ENCODE results near the gene CDRT15.
"Not testable (repeated sequence)": the region's sequence is repeated elsewhere in the genome, so short reads cannot be mapped to it uniquely, and the experiment has no call there.

CDRT15 gene

GRCh38 chr17:14206891-14207290, 29.8 kb downstream of the CDRT15 start:
- no peak for DNase-seq (ENCODE audit: low read depth)

GRCh38 chr17:14205992-14206461, 30.6 kb downstream of the CDRT15 start:
- no peak for DNase-seq (ENCODE audit: low read depth)

DNA sequence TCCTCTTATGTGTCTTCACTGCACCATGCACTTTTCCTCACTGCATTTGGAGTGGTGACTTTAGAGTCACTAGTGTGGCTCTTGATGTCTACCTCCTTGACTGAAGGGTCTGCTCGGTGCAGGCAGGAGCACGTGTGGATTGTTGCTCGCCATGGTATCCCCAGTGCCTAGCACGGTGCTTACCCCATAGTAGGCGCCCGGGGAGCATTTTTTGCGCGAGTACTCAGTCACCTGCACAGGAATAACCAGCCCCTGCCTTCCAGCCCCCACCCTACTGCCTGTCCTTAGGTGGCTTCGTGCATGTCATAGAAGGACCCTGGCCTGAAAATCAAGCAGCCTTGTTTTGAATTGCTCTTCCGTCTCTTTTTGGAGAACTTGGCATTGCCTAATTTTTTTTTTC, 31.3 kb downstream of the CDRT15 start:
- no peak for DNase-seq (ENCODE audit: low read depth)

DNA sequence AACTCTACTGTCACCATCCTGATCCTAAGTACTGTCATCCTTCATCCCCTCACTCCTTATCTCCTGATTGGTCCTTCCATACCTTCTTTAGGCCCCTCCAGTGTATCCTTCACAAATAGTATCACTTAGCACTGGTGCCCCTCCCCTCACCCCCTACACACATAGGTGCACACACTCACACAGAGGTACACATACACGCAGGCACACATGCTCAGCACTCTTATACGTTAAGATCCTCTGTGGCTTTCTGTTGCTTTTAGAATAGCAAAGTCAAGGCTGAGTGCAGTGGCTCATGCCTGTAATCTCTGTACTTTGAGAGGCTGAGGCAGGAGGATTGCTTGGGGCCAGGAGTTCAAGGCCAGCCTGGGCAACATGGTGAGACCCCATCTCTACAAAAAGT, 32.1 kb downstream of the CDRT15 start:
- DNase-seq (ENCODE audit: low read depth), result no peak

GRCh38 chr17:14204084-14204483, 32.6 kb downstream of the CDRT15 start:
- DNase-seq (ENCODE audit: low read depth), result no peak

GRCh38 chr17:14203388-14203787, 33.3 kb downstream of the CDRT15 start:
- DNase-seq (ENCODE audit: low read depth), result no peak

GRCh38 chr17:14202388-14203166, 34.1 kb downstream of the CDRT15 start:
- no peak for DNase-seq (ENCODE audit: low read depth)

- DNase-seq (ENCODE audit: low read depth), result no peak
Observed at GRCh38 chr17:14201988-14202380, 34.7 kb downstream of the CDRT15 start.

DNA sequence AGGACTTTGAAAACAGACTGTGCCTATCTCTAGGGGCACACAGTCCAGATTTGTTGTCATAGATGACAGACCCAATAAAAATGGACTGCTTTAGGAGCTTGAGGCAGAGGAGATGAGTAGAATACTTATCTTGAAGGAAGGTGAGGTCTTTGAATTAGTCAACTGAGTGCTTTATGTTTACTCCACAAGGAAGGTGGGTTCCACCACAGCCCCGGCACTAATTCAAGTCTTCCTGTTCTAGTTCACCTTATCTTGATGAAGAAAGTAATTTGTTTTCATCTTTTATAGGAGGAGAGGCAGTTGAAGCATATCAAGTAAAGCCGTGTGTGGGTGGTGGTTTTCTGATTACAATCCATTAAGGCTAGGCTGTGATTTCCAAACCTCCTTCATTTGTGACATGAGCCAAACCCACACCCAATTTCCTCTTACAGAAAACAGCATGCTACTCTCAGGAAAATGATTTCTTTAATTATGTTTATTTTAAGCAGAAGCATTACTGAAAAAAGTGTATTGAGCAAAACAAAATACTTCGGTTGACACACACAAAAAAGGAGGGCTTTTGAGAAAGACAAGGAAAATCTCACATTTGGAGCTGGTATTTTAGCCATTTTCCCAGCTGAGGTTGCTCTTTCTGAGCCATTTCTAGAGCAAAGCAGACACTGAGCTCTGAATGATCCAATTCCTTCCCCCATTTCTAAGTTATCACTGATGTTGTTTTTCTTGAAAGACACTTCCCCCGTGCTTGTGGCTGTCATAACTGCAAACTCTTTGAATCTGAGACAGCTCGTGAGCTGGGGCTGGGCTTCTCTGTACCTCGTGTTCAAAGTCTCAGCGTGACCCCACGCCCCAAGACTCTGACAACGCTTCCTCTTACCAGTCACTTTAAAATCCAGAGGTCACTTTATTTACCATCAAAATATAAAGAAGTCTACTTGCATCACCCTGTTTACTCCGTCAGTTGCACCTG, 35.4 kb downstream of the CDRT15 start:
- no peak for DNase-seq (ENCODE audit: low read depth)

- DNase-seq (ENCODE audit: low read depth), result no peak
Observed at GRCh38 chr17:14200354-14200753, 36.3 kb downstream of the CDRT15 start.

- no peak for DNase-seq (ENCODE audit: low read depth)
Observed at GRCh38 chr17:14199601-14200000, 37.1 kb downstream of the CDRT15 start.

DNA sequence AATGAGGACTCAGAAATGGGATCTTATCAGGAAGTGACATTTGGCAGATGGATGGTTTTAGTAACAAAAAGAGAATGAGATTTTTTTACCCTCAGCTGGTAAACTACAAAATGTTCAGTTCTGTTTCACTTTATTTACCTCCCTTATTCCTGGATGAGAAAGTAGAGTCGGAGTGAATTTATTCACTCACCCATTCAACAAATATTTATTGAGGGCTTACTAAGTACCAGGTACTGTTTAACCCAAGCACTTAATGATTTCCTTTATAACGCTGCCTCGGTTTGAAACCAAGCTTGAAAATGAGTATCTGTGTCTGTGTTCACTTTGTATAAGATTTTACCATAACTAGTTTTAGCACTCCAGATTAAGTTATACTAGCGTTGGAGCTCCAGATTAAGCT, 38.1 kb downstream of the CDRT15 start:
- no peak for DNase-seq (ENCODE audit: low read depth)

DNA sequence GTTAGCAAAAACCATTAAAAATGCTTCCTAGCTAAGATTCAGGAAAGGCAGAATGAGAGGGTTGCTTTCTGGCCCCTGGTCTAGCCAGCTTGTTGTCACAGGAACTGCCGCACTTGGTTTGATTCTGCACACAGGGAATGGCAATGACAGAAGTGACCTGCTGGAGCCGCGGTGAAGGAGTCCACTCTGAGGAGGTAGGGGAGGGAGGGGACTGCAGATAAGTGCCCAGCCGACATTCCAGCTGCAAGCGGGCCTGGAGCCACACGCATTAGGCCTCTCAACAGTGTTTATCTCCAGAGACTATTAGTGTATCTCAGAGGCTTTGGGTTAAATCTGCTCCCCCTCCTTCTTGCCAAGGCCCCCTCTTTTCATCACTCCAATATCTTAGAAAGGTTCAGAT, 38.6 kb downstream of the CDRT15 start:
- no peak for DNase-seq (ENCODE audit: low read depth)

- no peak for DNase-seq (ENCODE audit: low read depth)
Observed at GRCh38 chr17:14197586-14197985, 39.1 kb downstream of the CDRT15 start.

DNA sequence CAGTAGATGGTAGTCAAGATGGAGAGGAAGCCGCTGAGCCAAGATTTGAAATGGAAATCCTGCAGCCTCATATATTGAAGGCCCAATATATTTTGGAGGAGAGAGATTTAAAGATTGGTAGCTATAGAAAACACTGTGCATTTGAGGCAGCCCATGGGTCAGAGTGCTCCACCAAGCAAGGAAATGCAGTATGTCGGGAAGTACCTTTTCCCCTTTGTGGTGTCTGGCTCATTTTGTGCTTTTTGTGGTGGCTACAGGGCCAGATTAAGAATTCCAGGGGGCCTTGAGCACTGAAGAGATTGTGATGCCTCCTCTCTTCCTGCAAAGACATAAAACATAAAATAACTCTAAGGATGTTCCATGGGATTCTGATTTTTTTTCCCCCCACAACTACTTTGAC, 39.6 kb downstream of the CDRT15 start:
- DNase-seq (ENCODE audit: low read depth), result no peak

DNA sequence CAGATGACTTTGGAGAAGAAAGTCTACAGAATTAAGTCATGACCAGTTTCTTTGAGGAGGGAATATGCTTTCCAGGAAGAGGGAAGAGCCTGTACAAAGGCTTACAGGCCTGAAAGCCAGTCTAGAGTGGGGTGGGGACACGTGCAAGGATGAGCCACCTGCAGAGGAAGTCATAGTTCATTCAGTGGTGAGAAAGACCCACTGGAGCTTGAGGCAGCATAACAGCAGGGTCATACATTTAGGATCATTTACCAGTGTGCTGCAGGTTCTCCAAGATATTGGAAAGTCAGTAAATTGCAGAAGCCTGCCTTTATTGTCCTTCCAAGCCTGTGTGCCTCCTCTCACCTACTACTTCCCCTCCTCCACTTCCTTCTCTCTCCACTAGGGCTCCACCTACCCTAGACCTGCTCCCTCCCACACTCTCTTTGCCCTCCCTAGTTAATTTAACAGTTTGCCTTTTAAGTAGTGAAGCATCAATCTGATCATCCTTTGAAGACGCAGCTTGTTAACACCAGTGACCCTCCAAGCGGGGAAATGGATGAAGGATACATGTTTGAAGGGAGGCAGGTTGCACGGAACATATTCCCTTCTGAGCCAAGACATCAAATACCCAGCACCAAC, 40.2 kb downstream of the CDRT15 start:
- no peak for DNase-seq (ENCODE audit: low read depth)

DNA sequence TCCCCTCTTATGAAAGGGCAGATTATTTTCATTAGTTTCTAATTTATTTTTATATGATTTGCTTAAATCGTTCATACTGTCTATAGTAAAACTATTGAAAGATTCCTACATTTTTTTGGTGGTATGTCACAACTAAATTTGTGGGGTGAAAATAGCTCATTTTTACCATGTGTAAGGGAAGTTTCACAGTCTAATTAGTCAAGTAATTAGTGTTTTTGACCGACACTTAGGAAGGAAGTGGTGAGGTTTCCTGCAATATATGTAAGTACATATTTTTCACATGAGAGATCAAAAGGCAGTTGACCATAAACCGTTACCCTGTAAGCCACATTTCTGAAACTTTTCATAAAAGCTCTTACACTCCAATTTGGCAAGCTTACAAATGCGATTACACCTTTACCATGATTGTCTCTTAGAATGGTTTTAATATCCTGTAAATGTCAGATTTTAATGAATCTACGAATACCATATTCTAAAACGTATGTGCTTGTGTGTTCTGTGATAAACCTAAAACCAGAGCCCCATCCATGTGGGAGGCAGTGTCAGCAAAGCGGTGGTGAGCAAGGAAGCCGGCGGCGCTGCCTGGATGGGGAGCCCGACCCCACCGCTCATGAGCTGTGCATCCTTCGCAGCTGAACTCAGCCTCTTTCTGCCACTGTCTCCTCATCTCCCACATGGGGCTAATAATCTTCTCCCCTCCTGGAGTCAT, 43.9 kb downstream of the CDRT15 start:
- not testable (repeated sequence) for DNase-seq (ENCODE audit: low read depth)

GRCh38 chr17:14192039-14192438, 44.6 kb downstream of the CDRT15 start:
- not testable (repeated sequence) for DNase-seq (ENCODE audit: low read depth)

GRCh38 chr17:14191469-14191868, 45.2 kb downstream of the CDRT15 start:
- not testable (repeated sequence) for DNase-seq (ENCODE audit: low read depth)

- DNase-seq (ENCODE audit: low read depth), result not testable (repeated sequence)
Observed at GRCh38 chr17:14190774-14191173, 45.9 kb downstream of the CDRT15 start.

DNA sequence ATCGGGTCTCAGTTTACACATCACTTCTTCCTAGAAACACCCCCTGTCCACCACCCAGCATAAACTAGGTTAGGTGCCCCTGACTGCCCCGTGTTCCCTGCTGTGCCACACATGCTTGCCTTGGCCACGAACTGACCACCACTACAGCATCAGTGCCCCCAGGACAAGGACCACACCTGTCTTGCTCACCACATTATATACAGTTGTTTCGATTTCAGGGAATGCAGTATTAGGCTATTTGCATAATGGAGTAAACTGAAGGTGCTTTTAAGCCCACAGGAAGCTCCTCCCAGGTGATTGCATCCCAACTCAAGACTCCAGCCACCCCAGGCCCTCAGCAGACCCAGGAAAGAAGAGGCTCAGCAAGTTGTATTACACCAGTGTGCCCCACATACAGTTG, 50.2 kb downstream of the CDRT15 start:
- not testable (repeated sequence) for DNase-seq (ENCODE audit: low read depth)

Data from stimulated activated CD8-positive, alpha-beta memory T cell treated with anti-CD3 and anti-CD28 coated beads, Interleukin-15, amount 100 ng/mL, for 24 hours (primary cell).